CD14-positive monocyte (primary cell): ENCODE data around the gene RSPRY1. TPM values are rescaled to one million over a fixed set of nuclear protein-coding genes. Genes with fewer than 3 reads are reported as not detected.

Experiments
- DNase-seq, 3 donors: peaks; one replicate each; pipeline ENCODE4 v3.0.0-alpha.2; 2011 to 2022
- H2AFZ ChIP-seq: 2 replicates; pipeline ENCODE4 v1.6.0; 2012; ENCODE audit warnings: mild to moderate bottlenecking, low read depth, low read length, inconsistent platforms; ENCODE audit not compliant: insufficient read depth, poor library complexity, severe bottlenecking
- H3K27ac ChIP-seq, 2 donors: 1 replicate in 1 of 2; 2 replicates in 1 of 2; pipeline ENCODE4 v1.5.1; 2012 to 2013; ENCODE audit warnings: low read length in 2 of 2, control low read depth in 1 of 2, inconsistent platforms in 1 of 2, low read depth in 1 of 2, mild to moderate bottlenecking in 1 of 2
- H3K27me3 ChIP-seq, 2 donors: one replicate each; pipeline versions ENCODE4 v1.6.0 to v1.6.1; 2011 to 2013; ENCODE audit warnings: low read length in 2 of 2; ENCODE audit not compliant: control insufficient read depth in 2 of 2, insufficient read depth in 2 of 2
- H3K36me3 ChIP-seq, 2 donors: replicated peaks in 1 of 2; 1 replicate in 1 of 2; 2 replicates in 1 of 2; pipeline versions ENCODE4 v1.5.1 to v1.6.1; 2012 to 2013; ENCODE audit warnings: low read length in 2 of 2, control low read depth in 1 of 2, inconsistent platforms in 1 of 2, mild to moderate bottlenecking in 1 of 2; ENCODE audit not compliant: insufficient read depth in 2 of 2, control insufficient read depth in 1 of 2
- H3K4me1 ChIP-seq, 2 donors: 1 replicate in 1 of 2; 2 replicates in 1 of 2; pipeline versions ENCODE4 v1.5.1 to v1.6.1; 2012 to 2013; ENCODE audit warnings: low read length in 2 of 2, control low read depth in 1 of 2, inconsistent platforms in 1 of 2, mild to moderate bottlenecking in 1 of 2, moderate library complexity in 1 of 2; ENCODE audit not compliant: insufficient read depth in 2 of 2, control insufficient read depth in 1 of 2
- H3K4me2 ChIP-seq: replicated peaks from 2 replicates; pipeline ENCODE3; 2012; ENCODE audit warnings: low read length, moderate library complexity, mild to moderate bottlenecking; ENCODE audit not compliant: poor library complexity, severe bottlenecking; ENCODE audit errors: extremely low read depth
- H3K4me3 ChIP-seq, 3 experiments: fragments of 200-600 bp in 1 of 3; sonication (generic) in 1 of 3; replicated peaks in 1 of 3; 1 replicate in 2 of 3; 2 replicates in 1 of 3; pipeline ENCODE4 v1.5.1; 2011 to 2013; ENCODE audit warnings: low read length in 3 of 3, mild to moderate bottlenecking in 3 of 3, control low read depth in 2 of 3, low read depth in 2 of 3, inconsistent platforms in 1 of 3, moderate library complexity in 1 of 3
- H3K79me2 ChIP-seq: 2 replicates; pipeline ENCODE4 v1.6.0; 2012; ENCODE audit warnings: mild to moderate bottlenecking, control low read depth, inconsistent platforms, low read length, moderate library complexity; ENCODE audit not compliant: insufficient read depth
- H3K9ac ChIP-seq: 2 replicates; pipeline ENCODE4 v1.6.0; 2017; ENCODE audit warnings: low read length, mild to moderate bottlenecking; ENCODE audit not compliant: insufficient read depth, poor library complexity, severe bottlenecking
- H3K9me3 ChIP-seq, 2 donors: replicated peaks in 1 of 2; 1 replicate in 1 of 2; 2 replicates in 1 of 2; pipeline versions ENCODE4 v1.5.1 to v1.6.1; 2012 to 2013; ENCODE audit warnings: low read length in 2 of 2, control low read depth in 1 of 2; ENCODE audit not compliant: control insufficient read depth in 1 of 2, insufficient read depth in 1 of 2
- H4K20me1 ChIP-seq: 2 replicates; pipeline ENCODE4 v1.6.0; 2012; ENCODE audit warnings: mild to moderate bottlenecking, low read length, control low read depth, moderate library complexity; ENCODE audit not compliant: insufficient read depth
- H3K27ac Mint-ChIP-seq, 7 donors: one replicate each; pipeline ENCODE4 v1.8.0; 2020; ENCODE audit warnings: mild to moderate bottlenecking in 7 of 7, mixed read lengths in 7 of 7, moderate library complexity in 6 of 7, inconsistent platforms in 2 of 7
- H3K27me3 Mint-ChIP-seq, 3 donors: one replicate each; pipeline ENCODE4 v1.8.0; 2021 to 2022; ENCODE audit warnings: low read depth in 3 of 3, mild to moderate bottlenecking in 3 of 3, mixed read lengths in 3 of 3, moderate library complexity in 3 of 3, inconsistent platforms in 1 of 3
- H3K36me3 Mint-ChIP-seq, 2 donors: one replicate each; pipeline ENCODE4 v1.8.0; 2020; ENCODE audit warnings: mixed read lengths in 2 of 2, inconsistent platforms in 1 of 2, mild to moderate bottlenecking in 1 of 2
- H3K4me1 Mint-ChIP-seq: one replicate; pipeline ENCODE4 v1.8.0; 2020; ENCODE audit warnings: mild to moderate bottlenecking, mixed read lengths
- H3K4me3 Mint-ChIP-seq, 2 donors: one replicate each; pipeline ENCODE4 v1.8.0; 2020; ENCODE audit warnings: mild to moderate bottlenecking in 2 of 2, mixed read lengths in 2 of 2, moderate library complexity in 1 of 2
- H3K9me3 Mint-ChIP-seq, 7 donors: one replicate each; pipeline ENCODE4 v1.8.0; 2020 to 2022; ENCODE audit warnings: mixed read lengths in 7 of 7, mild to moderate bottlenecking in 6 of 7, moderate library complexity in 6 of 7, inconsistent platforms in 2 of 7
- CTCF ChIP-seq: fragments of 200-600 bp; IDR thresholded peaks from one replicate; pipeline ENCODE4 v1.8.0; 2022; ENCODE audit warnings: antibody characterized with exemption, mild to moderate bottlenecking
- WGBS: methylation state at CpG from one replicate; pipeline ENCODE4 v1.1.5; 2013; ENCODE audit warnings: missing lambda C conversion rate; ENCODE audit not compliant: insufficient coverage; 5-methylcytosine and 5-hydroxymethylcytosine counted together
- intact Hi-C, 2 donors: fragments of 100-400 bp; cut with micrococcal nuclease; formaldehyde crosslinking; loops; one replicate each; pipeline versions ENCODE4 v1.15.0 to v1.15.1; 2023
- polyA plus RNA-seq, 3 donors: library from polyadenylated mRNA; depleted of rRNA in 1 of 3; unstranded in 2 of 3; stranded (reverse) in 1 of 3; fragments of 300-500 nt in 2 of 3; fragments of >200 nt in 1 of 3; fragmentation: Illumina TruSeq in 2 of 3; gene quantifications; 1 replicate in 2 of 3; 2 replicates in 1 of 3; pipeline ENCODE4 v1.2.3, GENCODE V29; 2012 to 2021

RSPRY1 gene
- polyA plus RNA-seq, 3 donors: 15.7 to 28.3 (median 21.3) TPM

GRCh38 chr16:57224651-57225335 is 38.7 kb downstream of the RSPRY1 start:
- TF ChIP-seq CTCF: no peak
- Mint-ChIP-seq H3K36me3 (peaks cover 83 to 90% of the 10 kb centered on the region in 2 donors), H3K27ac (no peak overlapping the region), H3K27me3 (no peaks in the 10 kb centered on the region), H3K4me1 (no peaks in the 10 kb centered on the region), H3K9me3 (no peaks in the 10 kb centered on the region), H3K4me3 (no peak overlapping the region)
- Histone ChIP-seq H3K27me3 (no peaks in the 10 kb centered on the region), H3K27ac (no peak overlapping the region), H3K4me3 (no peak overlapping the region), H3K79me2 (no peaks in the 10 kb centered on the region), H3K36me3 (peaks cover 84 to 100% of the 10 kb centered on the region in 2 donors), H3K9ac (no peak overlapping the region), H4K20me1 (no peaks in the 10 kb centered on the region), H3K4me2 (no peak overlapping the region), H2AFZ (no peak overlapping the region), H3K4me1 (no peaks in the 10 kb centered on the region), H3K9me3 (no peaks in the 10 kb centered on the region)
- WGBS: 97% methylated on average over 6 of the region's 6 CpGs
- intact Hi-C loops: no loop called here
- DNase-seq: no peak

- no peak for DNase-seq
- Histone ChIP-seq H3K27ac (no peak overlapping the region), H3K4me3 (no peak overlapping the region), H3K36me3 (peaks cover 87 to 100% of the 10 kb centered on the region in 2 donors), H3K4me1 (no peaks in the 10 kb centered on the region), H4K20me1 (no peaks in the 10 kb centered on the region), H2AFZ (no peak overlapping the region), H3K27me3 (no peaks in the 10 kb centered on the region), H3K4me2 (no peak overlapping the region), H3K9me3 (no peaks in the 10 kb centered on the region), H3K9ac (no peak overlapping the region), H3K79me2 (no peaks in the 10 kb centered on the region)
- Mint-ChIP-seq H3K9me3 (no peaks in the 10 kb centered on the region), H3K36me3 (peaks cover 81 to 90% of the 10 kb centered on the region in 2 donors), H3K27me3 (no peaks in the 10 kb centered on the region), H3K27ac (no peak overlapping the region), H3K4me1 (no peaks in the 10 kb centered on the region), H3K4me3 (no peak overlapping the region)
- WGBS: no CpG with 5 or more reads among the region's 7 CpGs
- intact Hi-C loops: no loop called here
- TF ChIP-seq CTCF: no peak
These were observed 39.8 kb downstream of the RSPRY1 start for GRCh38 chr16:57225978-57226377.
